Mesenchymal stem cell (in vitro differentiated cells and primary cell): ENCODE results near the gene CSF3.

Experiments
- DNase-seq: peaks from one replicate; pipeline ENCODE4 v3.0.0-alpha.2; 2013
- H2AFZ ChIP-seq: one replicate; pipeline ENCODE4 v1.6.1; 2013; ENCODE audit warnings: low read depth, mild to moderate bottlenecking, control low read depth, inconsistent platforms, low read length, moderate library complexity
- H2AK5ac ChIP-seq: 2 replicates; pipeline ENCODE4 v1.6.1; 2013; ENCODE audit warnings: low read length, moderate library complexity, mild to moderate bottlenecking, inconsistent platforms; ENCODE audit not compliant: severe bottlenecking
- H2BK120ac ChIP-seq: one replicate; pipeline ENCODE4 v1.6.1; 2013; ENCODE audit warnings: low read depth, mild to moderate bottlenecking, inconsistent platforms, low read length, moderate library complexity
- H2BK12ac ChIP-seq, 2 experiments: one replicate each; pipeline ENCODE4 v1.6.1; 2013; ENCODE audit warnings: inconsistent platforms in 2 of 2, low read length in 2 of 2, mild to moderate bottlenecking in 2 of 2, moderate library complexity in 2 of 2, control low read depth in 1 of 2
- H2BK15ac ChIP-seq: one replicate; pipeline ENCODE4 v1.6.1; 2013; ENCODE audit warnings: mild to moderate bottlenecking, low read depth, inconsistent platforms; ENCODE audit not compliant: poor library complexity, severe bottlenecking
- H2BK5ac ChIP-seq: 2 replicates; pipeline ENCODE4 v1.6.1; 2013; ENCODE audit warnings: low read depth, mild to moderate bottlenecking, low read length, control low read depth, inconsistent platforms; ENCODE audit not compliant: poor library complexity, severe bottlenecking
- H3K14ac ChIP-seq, 2 experiments: one replicate each; pipeline ENCODE4 v1.6.1; 2013; ENCODE audit warnings: inconsistent platforms in 2 of 2, low read length in 2 of 2, control low read depth in 1 of 2, mild to moderate bottlenecking in 1 of 2, moderate library complexity in 1 of 2
- H3K18ac ChIP-seq, 2 experiments: one replicate each; pipeline ENCODE4 v1.6.1; 2013; ENCODE audit warnings: inconsistent platforms in 2 of 2, low read length in 2 of 2, control low read depth in 1 of 2, low read depth in 1 of 2, mild to moderate bottlenecking in 1 of 2
- H3K23ac ChIP-seq, 2 experiments: one replicate each; pipeline ENCODE4 v1.6.1; 2013; ENCODE audit warnings: inconsistent platforms in 2 of 2, low read length in 2 of 2, mild to moderate bottlenecking in 2 of 2, moderate library complexity in 2 of 2, control low read depth in 1 of 2
- H3K27ac ChIP-seq: 2 replicates; pipeline ENCODE4 v1.5.1; 2013; ENCODE audit warnings: mild to moderate bottlenecking, moderate library complexity, low read length, control low read depth, inconsistent platforms; ENCODE audit not compliant: poor library complexity, severe bottlenecking
- H3K27me3 ChIP-seq, 2 experiments: 2 replicates each; pipeline versions ENCODE4 v1.6.1 to v1.7.0; 2013; ENCODE audit warnings: low read length in 2 of 2, mild to moderate bottlenecking in 2 of 2, moderate library complexity in 2 of 2, control low read depth in 1 of 2, inconsistent platforms in 1 of 2; ENCODE audit not compliant: control insufficient read depth in 1 of 2, insufficient read depth in 1 of 2
- H3K36me3 ChIP-seq, 2 experiments: 2 replicates each; pipeline versions ENCODE4 v1.6.1 to v1.7.0; 2013; ENCODE audit warnings: low read length in 2 of 2, control low read depth in 1 of 2, inconsistent platforms in 1 of 2, low read depth in 1 of 2, mild to moderate bottlenecking in 1 of 2; ENCODE audit not compliant: insufficient read depth in 2 of 2, control insufficient read depth in 1 of 2
- H3K4ac ChIP-seq, 2 experiments: one replicate each; pipeline ENCODE4 v1.6.1; 2013; ENCODE audit warnings: inconsistent platforms in 2 of 2, low read length in 2 of 2, mild to moderate bottlenecking in 2 of 2, moderate library complexity in 2 of 2, control low read depth in 1 of 2, low read depth in 1 of 2
- H3K4me1 ChIP-seq: 2 replicates; pipeline ENCODE4 v1.6.1; 2013; ENCODE audit warnings: low read depth, low read length, control low read depth; ENCODE audit not compliant: control insufficient read depth, insufficient read depth
- H3K4me2 ChIP-seq: 2 replicates; pipeline ENCODE4 v1.6.1; 2013; ENCODE audit warnings: low read length, mild to moderate bottlenecking, inconsistent platforms; ENCODE audit not compliant: poor library complexity, severe bottlenecking
- H3K4me3 ChIP-seq, 2 experiments: 2 replicates each; pipeline versions ENCODE4 v1.5.1 to v1.7.0; 2013; ENCODE audit warnings: low read length in 2 of 2, mild to moderate bottlenecking in 2 of 2, control low read depth in 1 of 2, low read depth in 1 of 2; ENCODE audit not compliant: insufficient read depth in 1 of 2
- H3K79me1 ChIP-seq: replicated peaks from 2 replicates; pipeline ENCODE4 v1.6.1; 2013; ENCODE audit warnings: mild to moderate bottlenecking, control low read depth, low read length, inconsistent platforms; ENCODE audit not compliant: poor library complexity, severe bottlenecking
- H3K9ac ChIP-seq: 2 replicates; pipeline ENCODE4 v1.7.0; 2013; ENCODE audit warnings: mild to moderate bottlenecking, low read length, moderate library complexity
- H3K9me3 ChIP-seq: 2 replicates; pipeline ENCODE4 v1.7.0; 2013; ENCODE audit warnings: mild to moderate bottlenecking, low read length; ENCODE audit not compliant: control insufficient read depth
- H4K8ac ChIP-seq: one replicate; pipeline ENCODE4 v1.6.1; 2013; ENCODE audit warnings: inconsistent platforms, mild to moderate bottlenecking, low read length, moderate library complexity
- H4K91ac ChIP-seq: one replicate; pipeline ENCODE4 v1.6.1; 2013; ENCODE audit warnings: mild to moderate bottlenecking, low read length, inconsistent platforms
- WGBS: methylation state at CpG from one replicate; pipeline ENCODE4 v1.1.7; 2013; ENCODE audit warnings: mixed read lengths; 5-methylcytosine and 5-hydroxymethylcytosine counted together

The CSF3 gene

GRCh38 chr17:39974433-39974832, 40.8 kb upstream of the CSF3 start:
- H3K18ac ChIP-seq: no peak overlapping the region
- H3K27ac ChIP-seq: no peak overlapping the region
- no peaks in the 10 kb centered on the region for H3K9me3 ChIP-seq
- H3K9ac ChIP-seq: no peak overlapping the region
- H2BK15ac ChIP-seq: no peak overlapping the region
- H3K23ac ChIP-seq: no peak overlapping the region
- no peak overlapping the region for H2BK5ac ChIP-seq
- no peak overlapping the region for H2BK120ac ChIP-seq
- no peak overlapping the region for H2BK12ac ChIP-seq
- H2AK5ac ChIP-seq: no peak overlapping the region
- H2AFZ ChIP-seq: no peak overlapping the region
- WGBS: 83% methylated on average over 4 of the region's 5 CpGs
- H3K27me3 ChIP-seq: peaks cover 4 to 32% of the 10 kb centered on the region in 2 experiments
- peak overlapping the region in 1 of 2 experiments; percentile 60 for H3K4ac ChIP-seq
- DNase-seq: no peak
- H4K91ac ChIP-seq: no peak overlapping the region
- no peak overlapping the region for H3K4me3 ChIP-seq
- H3K36me3 ChIP-seq: no peaks in the 10 kb centered on the region
- H3K79me1 ChIP-seq: no peaks in the 10 kb centered on the region
- no peak overlapping the region for H4K8ac ChIP-seq
- no peak overlapping the region for H3K4me2 ChIP-seq
- H3K14ac ChIP-seq: no peak overlapping the region
- H3K4me1 ChIP-seq: peaks cover 2% of the 10 kb centered on the region

- Histone ChIP-seq H3K36me3 (no peaks in the 10 kb centered on the region), H3K9me3 (no peaks in the 10 kb centered on the region), H2BK120ac (no peak overlapping the region), H2BK5ac (no peak overlapping the region), H3K14ac (no peak overlapping the region), H4K8ac (no peak overlapping the region), H3K27ac (no peak overlapping the region), H4K91ac (no peak overlapping the region), H3K4ac (no peak overlapping the region), H2BK15ac (no peak overlapping the region), H3K79me1 (no peaks in the 10 kb centered on the region), H3K27me3 (peaks cover 4 to 21% of the 10 kb centered on the region in 2 experiments), H3K9ac (no peak overlapping the region), H3K4me1 (peaks cover 2% of the 10 kb centered on the region), H3K4me2 (no peak overlapping the region), H2BK12ac (no peak overlapping the region), H3K18ac (no peak overlapping the region), H3K4me3 (no peak overlapping the region), H2AK5ac (no peak overlapping the region), H3K23ac (no peak overlapping the region), H2AFZ (no peak overlapping the region)
- no peak for DNase-seq
- WGBS: 71% methylated on average over 1 of the region's 4 CpGs
These were observed 39.4 kb upstream of the CSF3 start for GRCh38 chr17:39975801-39976200.

GRCh38 chr17:39979016-39979670, 36.1 kb upstream of the CSF3 start:
- H3K79me1 ChIP-seq: peaks cover 2% of the 10 kb centered on the region
- H3K4me1 ChIP-seq: peaks cover 2% of the 10 kb centered on the region
- H3K27ac ChIP-seq: peak overlapping the region; percentile 55
- peak overlapping the region; percentile 91 for H3K9ac ChIP-seq
- no peak overlapping the region for H2BK15ac ChIP-seq
- no peak overlapping the region for H4K91ac ChIP-seq
- peak; percentile 70 for DNase-seq
- no peak overlapping the region for H2AFZ ChIP-seq
- no peak overlapping the region for H4K8ac ChIP-seq
- WGBS: 0% methylated on average over 1 of the region's 5 CpGs
- peak overlapping the region; percentile 12 for H2AK5ac ChIP-seq
- no peak overlapping the region for H3K14ac ChIP-seq
- H3K9me3 ChIP-seq: no peaks in the 10 kb centered on the region
- H3K18ac ChIP-seq: peak overlapping the region in 1 of 2 experiments; percentile 11
- H3K36me3 ChIP-seq: peaks cover 1% of the 10 kb centered on the region in 2 experiments
- no peak overlapping the region for H2BK12ac ChIP-seq
- no peak overlapping the region for H2BK5ac ChIP-seq
- H3K23ac ChIP-seq: no peak overlapping the region
- peak overlapping the region in 1 of 2 experiments; percentile 99 for H3K4me3 ChIP-seq
- H3K27me3 ChIP-seq: peaks cover 0 to 7% of the 10 kb centered on the region in 2 experiments
- H2BK120ac ChIP-seq: no peak overlapping the region
- no peak overlapping the region for H3K4ac ChIP-seq
- H3K4me2 ChIP-seq: no peak overlapping the region

GRCh38 chr17:39979893-39980350, 35.3 kb upstream of the CSF3 start:
- no peak overlapping the region for H3K14ac ChIP-seq
- peak overlapping the region; percentile 37 for H2BK5ac ChIP-seq
- peak overlapping the region; percentile 93 for H2AFZ ChIP-seq
- peak overlapping the region in 1 of 2 experiments; percentile 73 for H3K4ac ChIP-seq
- H2BK120ac ChIP-seq: no peak overlapping the region
- no peak overlapping the region for H2BK15ac ChIP-seq
- no peak overlapping the region for H2AK5ac ChIP-seq
- H3K27ac ChIP-seq: peak overlapping the region; percentile 55
- H3K23ac ChIP-seq: no peak overlapping the region
- peak overlapping the region; percentile 92 for H4K8ac ChIP-seq
- no peaks in the 10 kb centered on the region for H3K27me3 ChIP-seq
- peak overlapping the region in 1 of 2 experiments; percentile 64 for H2BK12ac ChIP-seq
- H3K79me1 ChIP-seq: peaks cover 8% of the 10 kb centered on the region
- H3K9ac ChIP-seq: peak overlapping the region; percentile 91
- H4K91ac ChIP-seq: no peak overlapping the region
- peak; percentile 74 for DNase-seq
- H3K36me3 ChIP-seq: peaks cover 9% of the 10 kb centered on the region in 2 experiments
- H3K9me3 ChIP-seq: no peaks in the 10 kb centered on the region
- peak overlapping the region; percentile 94 for H3K4me2 ChIP-seq
- peak overlapping the region; percentile 84 to 90 for H3K18ac ChIP-seq
- H3K4me1 ChIP-seq: peaks cover 2% of the 10 kb centered on the region
- H3K4me3 ChIP-seq: peak overlapping the region; percentile 57 to 99
- 4% methylated on average over 10 of the region's 10 CpGs for WGBS
